Fibroblast of lung (primary cell): ENCODE results near the gene HCN1. TPM values are rescaled to one million over a fixed set of nuclear protein-coding genes. Genes with fewer than 3 reads are reported as not detected.

Experiments
- DNase-seq, 2 donors: peaks; one replicate each; pipeline versions ENCODE4 v3.0.0 to v3.0.0-alpha.2; 2010; ENCODE audit warnings: low read depth in 2 of 2
- H2AFZ ChIP-seq: 2 replicates; pipeline ENCODE4 v1.5.1; 2012; ENCODE audit warnings: low read length, control low read depth, inconsistent platforms
- H3K27ac ChIP-seq: 2 replicates; pipeline ENCODE4 v1.5.1; 2011; ENCODE audit warnings: low read length, control low read depth; ENCODE audit not compliant: insufficient read depth
- H3K27me3 ChIP-seq: 2 replicates; pipeline ENCODE4 v1.5.1; 2011; ENCODE audit warnings: mild to moderate bottlenecking, low read length; ENCODE audit not compliant: control insufficient read depth, insufficient read depth
- H3K36me3 ChIP-seq: 2 replicates; pipeline ENCODE4 v1.5.1; 2011; ENCODE audit warnings: low read length; ENCODE audit not compliant: control insufficient read depth, insufficient read depth
- H3K4me1 ChIP-seq: 2 replicates; pipeline ENCODE4 v1.5.1; 2011; ENCODE audit warnings: low read length; ENCODE audit not compliant: control insufficient read depth, insufficient read depth; ENCODE audit errors: extremely low read depth
- H3K4me2 ChIP-seq: 2 replicates; pipeline ENCODE4 v1.5.1; 2011; ENCODE audit warnings: low read length, control low read depth; ENCODE audit not compliant: insufficient read depth; ENCODE audit errors: extremely low read depth
- H3K4me3 ChIP-seq, 4 experiments: fragments of 200-600 bp in 1 of 4; sonication (generic) in 1 of 4; replicated peaks in 1 of 4; 2 replicates each; pipeline ENCODE4 v1.5.1; 2011 to 2016; ENCODE audit warnings: low read length in 4 of 4, low read depth in 3 of 4, mild to moderate bottlenecking in 3 of 4, control low read depth in 2 of 4, inconsistent platforms in 1 of 4, mixed read lengths in 1 of 4; ENCODE audit not compliant: insufficient read depth in 1 of 4; ENCODE audit errors: control extremely low read depth in 1 of 4
- H3K79me2 ChIP-seq: 2 replicates; pipeline ENCODE4 v1.5.1; 2012; ENCODE audit warnings: mild to moderate bottlenecking, low read length, inconsistent platforms; ENCODE audit not compliant: control insufficient read depth, insufficient read depth
- H3K9ac ChIP-seq: 2 replicates; pipeline ENCODE4 v1.5.1; 2011; ENCODE audit warnings: mild to moderate bottlenecking, low read length, control low read depth; ENCODE audit not compliant: insufficient read depth
- H3K9me3 ChIP-seq: 2 replicates; pipeline ENCODE4 v1.5.1; 2012; ENCODE audit warnings: low read depth, low read length; ENCODE audit not compliant: control insufficient read depth, insufficient read depth
- H4K20me1 ChIP-seq: 2 replicates; pipeline ENCODE4 v1.5.1; 2011; ENCODE audit warnings: low read length; ENCODE audit not compliant: control insufficient read depth, insufficient read depth; ENCODE audit errors: extremely low read depth
- EZH2 ChIP-seq: IDR thresholded peaks from 2 replicates; pipeline ENCODE4 v1.5.1; 2012; ENCODE audit warnings: low read length, control low read depth, mild to moderate bottlenecking; ENCODE audit errors: missing control alignments
- polyA plus RNA-seq, 2 donors: library from polyadenylated mRNA; depleted of rRNA in 1 of 2; stranded (reverse) in 1 of 2; unstranded in 1 of 2; fragments of >200 nt; gene quantifications; 2 replicates each; pipeline ENCODE4 v1.2.1, GENCODE V29; 2011 to 2012; ENCODE audit warnings: missing spikeins in 1 of 2
- total RNA-seq: library from RNA; depleted of rRNA; stranded (reverse); fragments of >200 nt; gene quantifications from 2 replicates; pipeline ENCODE4 v1.2.1, GENCODE V29; 2014
- TF ChIP-seq, protein P1 (sequence below), 2 donors: IDR thresholded peaks in 1 of 2; conservative IDR thresholded peaks in 1 of 2; 1 replicate in 1 of 2; 2 replicates in 1 of 2; pipeline ENCODE4 v1.5.1; 2011 to 2012; ENCODE audit warnings: low read length in 2 of 2, control low read depth in 1 of 2, inconsistent platforms in 1 of 2, low read depth in 1 of 2, mild to moderate bottlenecking in 1 of 2

The HCN1 gene
- total and polyA plus RNA-seq, 2 donors (not counting 1 experiment from before 2014, with no cell fraction given), result not detected

- H2AFZ ChIP-seq, result no peak overlapping the region
- no peak overlapping the region for H3K9ac ChIP-seq
- H3K9me3 ChIP-seq, result no peaks in the 10 kb centered on the region
- no peaks in the 10 kb centered on the region for H3K27me3 ChIP-seq
- no peaks in the 10 kb centered on the region for H4K20me1 ChIP-seq
- H3K4me1 ChIP-seq, result no peaks in the 10 kb centered on the region
- DNase-seq, result no peak
- TF ChIP-seq EZH2, result no peak
- TF ChIP-seq, protein P1, sequence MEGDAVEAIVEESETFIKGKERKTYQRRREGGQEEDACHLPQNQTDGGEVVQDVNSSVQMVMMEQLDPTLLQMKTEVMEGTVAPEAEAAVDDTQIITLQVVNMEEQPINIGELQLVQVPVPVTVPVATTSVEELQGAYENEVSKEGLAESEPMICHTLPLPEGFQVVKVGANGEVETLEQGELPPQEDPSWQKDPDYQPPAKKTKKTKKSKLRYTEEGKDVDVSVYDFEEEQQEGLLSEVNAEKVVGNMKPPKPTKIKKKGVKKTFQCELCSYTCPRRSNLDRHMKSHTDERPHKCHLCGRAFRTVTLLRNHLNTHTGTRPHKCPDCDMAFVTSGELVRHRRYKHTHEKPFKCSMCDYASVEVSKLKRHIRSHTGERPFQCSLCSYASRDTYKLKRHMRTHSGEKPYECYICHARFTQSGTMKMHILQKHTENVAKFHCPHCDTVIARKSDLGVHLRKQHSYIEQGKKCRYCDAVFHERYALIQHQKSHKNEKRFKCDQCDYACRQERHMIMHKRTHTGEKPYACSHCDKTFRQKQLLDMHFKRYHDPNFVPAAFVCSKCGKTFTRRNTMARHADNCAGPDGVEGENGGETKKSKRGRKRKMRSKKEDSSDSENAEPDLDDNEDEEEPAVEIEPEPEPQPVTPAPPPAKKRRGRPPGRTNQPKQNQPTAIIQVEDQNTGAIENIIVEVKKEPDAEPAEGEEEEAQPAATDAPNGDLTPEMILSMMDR (conservative IDR thresholded peaks at IDR 0.05 in 1 of 2, IDR thresholded peaks at IDR 0.05 in 1 of 2; ENCODE audit: low read depth in 1 of 2, low read length in 2 of 2), result no peak
- no peak overlapping the region for H3K27ac ChIP-seq
- no peaks in the 10 kb centered on the region for H3K36me3 ChIP-seq
- H3K4me3 ChIP-seq, result no peak overlapping the region
- H3K79me2 ChIP-seq, result no peaks in the 10 kb centered on the region
- no peak overlapping the region for H3K4me2 ChIP-seq
Observed at GRCh38 chr5:45648744-45649143, 47.4 kb downstream of the HCN1 start.

GRCh38 chr5:45643056-45643455 is 53.1 kb downstream of the HCN1 start:
- Histone ChIP-seq H3K4me1 (no peaks in the 10 kb centered on the region), H3K4me3 (no peak overlapping the region), H4K20me1 (no peaks in the 10 kb centered on the region), H3K4me2 (no peak overlapping the region), H3K36me3 (no peaks in the 10 kb centered on the region), H3K27ac (no peak overlapping the region), H3K9ac (no peak overlapping the region), H3K27me3 (no peaks in the 10 kb centered on the region), H2AFZ (no peak overlapping the region), H3K79me2 (no peaks in the 10 kb centered on the region), H3K9me3 (no peaks in the 10 kb centered on the region)
- no peak for DNase-seq
- TF ChIP-seq, protein P1 (conservative IDR thresholded peaks at IDR 0.05 in 1 of 2, IDR thresholded peaks at IDR 0.05 in 1 of 2; ENCODE audit: low read depth in 1 of 2, low read length in 2 of 2), result no peak
- TF ChIP-seq EZH2, result no peak

GRCh38 chr5:45642370-45642769 is 53.8 kb downstream of the HCN1 start:
- TF ChIP-seq, protein P1 (conservative IDR thresholded peaks at IDR 0.05 in 1 of 2, IDR thresholded peaks at IDR 0.05 in 1 of 2; ENCODE audit: low read depth in 1 of 2, low read length in 2 of 2), result no peak
- TF ChIP-seq EZH2, result no peak
- no peak overlapping the region for H3K4me2 ChIP-seq

More at GRCh38 chr5:45642370-45642769, 53.8 kb downstream of the HCN1 start:
- no peaks in the 10 kb centered on the region for H4K20me1 ChIP-seq
- no peaks in the 10 kb centered on the region for H3K27me3 ChIP-seq
- no peak overlapping the region for H3K27ac ChIP-seq
- H3K79me2 ChIP-seq, result no peaks in the 10 kb centered on the region
- H3K4me3 ChIP-seq, result no peak overlapping the region
- no peak overlapping the region for H2AFZ ChIP-seq
- H3K4me1 ChIP-seq, result no peaks in the 10 kb centered on the region
- H3K9ac ChIP-seq, result no peak overlapping the region
- H3K36me3 ChIP-seq, result no peaks in the 10 kb centered on the region
- H3K9me3 ChIP-seq, result no peaks in the 10 kb centered on the region
- DNase-seq, result no peak
